B cell (primary cell): ENCODE results near the gene PCDH15.

Experiments used
- CTCF ChIP-seq: fragments of 200-600 bp; IDR thresholded peaks from one replicate; pipeline ENCODE4 v1.8.0; 2022; ENCODE audit warnings: antibody characterized with exemption, mild to moderate bottlenecking
- EZH2 ChIP-seq: IDR thresholded peaks from 2 replicates; pipeline ENCODE4 v1.6.1; 2012; ENCODE audit warnings: borderline replicate concordance, low read depth, mild to moderate bottlenecking, moderate library complexity, low read length; ENCODE audit not compliant: insufficient read depth, poor library complexity, severe bottlenecking

DNA sequence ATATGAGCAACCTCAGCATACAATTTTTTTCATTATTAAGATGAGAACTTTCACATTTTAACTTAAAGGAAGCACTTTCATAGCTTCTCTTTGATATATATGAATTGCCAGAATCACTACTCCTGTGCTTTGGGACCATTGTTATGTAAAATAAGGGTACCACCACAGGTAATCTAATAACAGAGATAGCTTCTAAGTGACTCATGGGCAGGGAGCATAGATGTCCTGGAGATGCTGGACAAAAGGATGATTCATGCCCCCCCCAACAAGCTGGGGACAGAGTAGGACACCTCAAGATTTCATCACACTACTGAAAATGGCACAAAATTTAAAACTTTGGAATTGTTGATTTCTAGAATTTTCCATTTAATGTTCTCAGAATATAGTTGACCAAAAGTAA is 641.1 kb downstream of the PCDH15 start:
- no peak for TF ChIP-seq CTCF
- no peak for TF ChIP-seq EZH2
